Measurements from ENCODE around the gene GLIPR2.

- no peak for TF ChIP-seq POLR2A (IDR thresholded peaks at IDR 0.05)
- TF ChIP-seq, protein P1, sequence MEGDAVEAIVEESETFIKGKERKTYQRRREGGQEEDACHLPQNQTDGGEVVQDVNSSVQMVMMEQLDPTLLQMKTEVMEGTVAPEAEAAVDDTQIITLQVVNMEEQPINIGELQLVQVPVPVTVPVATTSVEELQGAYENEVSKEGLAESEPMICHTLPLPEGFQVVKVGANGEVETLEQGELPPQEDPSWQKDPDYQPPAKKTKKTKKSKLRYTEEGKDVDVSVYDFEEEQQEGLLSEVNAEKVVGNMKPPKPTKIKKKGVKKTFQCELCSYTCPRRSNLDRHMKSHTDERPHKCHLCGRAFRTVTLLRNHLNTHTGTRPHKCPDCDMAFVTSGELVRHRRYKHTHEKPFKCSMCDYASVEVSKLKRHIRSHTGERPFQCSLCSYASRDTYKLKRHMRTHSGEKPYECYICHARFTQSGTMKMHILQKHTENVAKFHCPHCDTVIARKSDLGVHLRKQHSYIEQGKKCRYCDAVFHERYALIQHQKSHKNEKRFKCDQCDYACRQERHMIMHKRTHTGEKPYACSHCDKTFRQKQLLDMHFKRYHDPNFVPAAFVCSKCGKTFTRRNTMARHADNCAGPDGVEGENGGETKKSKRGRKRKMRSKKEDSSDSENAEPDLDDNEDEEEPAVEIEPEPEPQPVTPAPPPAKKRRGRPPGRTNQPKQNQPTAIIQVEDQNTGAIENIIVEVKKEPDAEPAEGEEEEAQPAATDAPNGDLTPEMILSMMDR (IDR thresholded peaks at IDR 0.05 in 4 of 5, conservative IDR thresholded peaks at IDR 0.05 in 1 of 5), result no peak
Measured at GRCh38 chr9:36091026-36091953, 45.2 kb upstream of the GLIPR2 start.
